NK-92 (cell line): Measurements from ENCODE around the gene DNAH6.

Source experiments
- DNase-seq: peaks from one replicate; lab custom pipeline; 2025; ENCODE audit not compliant: unreplicated experiment; lab: John Stamatoyannopoulos, UW

DNAH6 gene

GRCh38 chr2:84797271-84797670 lies 281.0 kb downstream of the DNAH6 start:
- no peak for DNase-seq

- DNase-seq: no peak
These were observed 283.5 kb downstream of the DNAH6 start for GRCh38 chr2:84799772-84800171.

GRCh38 chr2:84800194-84800805 lies 284.0 kb downstream of the DNAH6 start:
- no peak for DNase-seq

GRCh38 chr2:84801811-84802210 lies 285.5 kb downstream of the DNAH6 start:
- DNase-seq: no peak

- no peak for DNase-seq
These were observed 289.1 kb downstream of the DNAH6 start for GRCh38 chr2:84805250-84805958.

GRCh38 chr2:84807063-84807485 lies 290.8 kb downstream of the DNAH6 start:
- DNase-seq: no peak

- no peak for DNase-seq
These were observed 292.0 kb downstream of the DNAH6 start for GRCh38 chr2:84808279-84808678.

- no peak for DNase-seq
These were observed 295.6 kb downstream of the DNAH6 start for GRCh38 chr2:84811839-84812431.

- DNase-seq: no peak
These were observed 298.8 kb downstream of the DNAH6 start for GRCh38 chr2:84815146-84815545.

GRCh38 chr2:84816426-84817026 lies 300.2 kb downstream of the DNAH6 start:
- DNase-seq: no peak

GRCh38 chr2:84817239-84817655 lies 300.9 kb downstream of the DNAH6 start:
- no peak for DNase-seq

GRCh38 chr2:84821806-84822205 lies 305.5 kb downstream of the DNAH6 start:
- no peak for DNase-seq

GRCh38 chr2:84823229-84823628 lies 306.9 kb downstream of the DNAH6 start:
- no peak for DNase-seq

GRCh38 chr2:84823788-84824187 lies 307.5 kb downstream of the DNAH6 start:
- DNase-seq: no peak

GRCh38 chr2:84827978-84828575 lies 311.8 kb downstream of the DNAH6 start:
- no peak for DNase-seq

GRCh38 chr2:84829693-84830092 lies 313.4 kb downstream of the DNAH6 start:
- DNase-seq: no peak

GRCh38 chr2:84830095-84830494 lies 313.8 kb downstream of the DNAH6 start:
- DNase-seq: no peak

GRCh38 chr2:84830758-84831500 lies 314.6 kb downstream of the DNAH6 start:
- no peak for DNase-seq

GRCh38 chr2:84832772-84833461 lies 316.6 kb downstream of the DNAH6 start:
- no peak for DNase-seq

GRCh38 chr2:84833481-84834150 lies 317.3 kb downstream of the DNAH6 start:
- no peak for DNase-seq
